ENCODE measurements around the gene MTMR12.
"Not testable (repeated sequence)": the region's sequence is repeated elsewhere in the genome, so short reads cannot be mapped to it uniquely, and the experiment has no call there.

GRCh38 chr5:32314152-32314488 lies 1.4 kb upstream of the MTMR12 start:
- TF ChIP-seq CTCF, MAX (IDR thresholded peaks at IDR 0.05; ENCODE audit: low read depth, low read length): not testable (repeated sequence)
